ENCODE data around the gene RAB3GAP2. TPM values are rescaled to one million over a fixed set of nuclear protein-coding genes. Genes with fewer than 3 reads are reported as not detected.
"Not testable (repeated sequence)": the region's sequence is repeated elsewhere in the genome, so short reads cannot be mapped to it uniquely, and the experiment has no call there.

Gene RAB3GAP2, protein sequence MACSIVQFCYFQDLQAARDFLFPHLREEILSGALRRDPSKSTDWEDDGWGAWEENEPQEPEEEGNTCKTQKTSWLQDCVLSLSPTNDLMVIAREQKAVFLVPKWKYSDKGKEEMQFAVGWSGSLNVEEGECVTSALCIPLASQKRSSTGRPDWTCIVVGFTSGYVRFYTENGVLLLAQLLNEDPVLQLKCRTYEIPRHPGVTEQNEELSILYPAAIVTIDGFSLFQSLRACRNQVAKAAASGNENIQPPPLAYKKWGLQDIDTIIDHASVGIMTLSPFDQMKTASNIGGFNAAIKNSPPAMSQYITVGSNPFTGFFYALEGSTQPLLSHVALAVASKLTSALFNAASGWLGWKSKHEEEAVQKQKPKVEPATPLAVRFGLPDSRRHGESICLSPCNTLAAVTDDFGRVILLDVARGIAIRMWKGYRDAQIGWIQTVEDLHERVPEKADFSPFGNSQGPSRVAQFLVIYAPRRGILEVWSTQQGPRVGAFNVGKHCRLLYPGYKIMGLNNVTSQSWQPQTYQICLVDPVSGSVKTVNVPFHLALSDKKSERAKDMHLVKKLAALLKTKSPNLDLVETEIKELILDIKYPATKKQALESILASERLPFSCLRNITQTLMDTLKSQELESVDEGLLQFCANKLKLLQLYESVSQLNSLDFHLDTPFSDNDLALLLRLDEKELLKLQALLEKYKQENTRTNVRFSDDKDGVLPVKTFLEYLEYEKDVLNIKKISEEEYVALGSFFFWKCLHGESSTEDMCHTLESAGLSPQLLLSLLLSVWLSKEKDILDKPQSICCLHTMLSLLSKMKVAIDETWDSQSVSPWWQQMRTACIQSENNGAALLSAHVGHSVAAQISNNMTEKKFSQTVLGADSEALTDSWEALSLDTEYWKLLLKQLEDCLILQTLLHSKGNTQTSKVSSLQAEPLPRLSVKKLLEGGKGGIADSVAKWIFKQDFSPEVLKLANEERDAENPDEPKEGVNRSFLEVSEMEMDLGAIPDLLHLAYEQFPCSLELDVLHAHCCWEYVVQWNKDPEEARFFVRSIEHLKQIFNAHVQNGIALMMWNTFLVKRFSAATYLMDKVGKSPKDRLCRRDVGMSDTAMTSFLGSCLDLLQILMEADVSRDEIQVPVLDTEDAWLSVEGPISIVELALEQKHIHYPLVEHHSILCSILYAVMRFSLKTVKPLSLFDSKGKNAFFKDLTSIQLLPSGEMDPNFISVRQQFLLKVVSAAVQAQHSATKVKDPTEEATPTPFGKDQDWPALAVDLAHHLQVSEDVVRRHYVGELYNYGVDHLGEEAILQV (N-terminal part only)
- 48.8 TPM for total RNA-seq
- long read RNA-seq, partial matches to known transcripts: 16 of 25 reads
- long read RNA-seq, other reads (novel, unspliced or antisense): 9 of 25 reads

DNA sequence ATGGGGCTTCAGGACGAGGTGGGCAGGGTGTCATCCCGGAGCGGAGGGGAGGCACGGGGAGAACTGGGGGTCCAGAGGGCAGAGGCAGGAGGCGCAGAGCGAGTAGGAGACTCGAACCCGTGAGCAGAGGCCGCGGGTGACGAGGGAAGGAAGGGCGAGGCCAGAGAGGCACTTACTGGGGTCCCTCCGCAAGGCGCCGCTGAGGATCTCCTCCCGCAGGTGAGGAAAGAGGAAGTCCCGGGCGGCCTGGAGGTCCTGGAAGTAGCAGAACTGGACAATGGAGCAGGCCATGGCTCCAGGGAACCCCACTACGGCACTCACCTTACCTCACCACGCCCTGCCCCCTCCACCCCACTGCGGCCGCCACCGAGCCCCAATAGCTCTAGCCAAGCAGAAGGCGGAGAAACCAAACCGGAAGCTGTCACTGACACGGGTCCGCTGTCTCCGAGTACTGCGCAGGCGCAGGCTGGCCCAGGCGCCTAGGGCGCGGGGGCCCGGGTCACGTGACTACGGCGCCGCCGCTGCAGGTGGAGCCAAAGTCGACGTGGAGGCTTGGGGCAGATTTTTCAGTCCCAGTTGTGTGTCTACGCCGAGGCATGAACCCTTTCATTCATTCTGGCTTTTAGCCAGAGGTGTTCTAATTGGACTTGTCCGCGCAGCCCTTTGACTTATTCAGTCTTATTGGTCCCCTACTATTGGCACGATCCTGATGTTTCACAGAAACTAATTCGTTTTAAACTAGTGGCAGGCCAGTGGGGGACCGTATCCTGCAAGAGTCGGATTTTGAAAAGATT, at the start of gene RAB3GAP2:
Gene RAB3GAP2 (minus strand): TSS at position 407 of the 794 bp plus-strand sequence. CDS start 116 bp downstream, at position 291.
- DNase-seq (ENCODE audit: low spot score): peak; percentile 98

DNA sequence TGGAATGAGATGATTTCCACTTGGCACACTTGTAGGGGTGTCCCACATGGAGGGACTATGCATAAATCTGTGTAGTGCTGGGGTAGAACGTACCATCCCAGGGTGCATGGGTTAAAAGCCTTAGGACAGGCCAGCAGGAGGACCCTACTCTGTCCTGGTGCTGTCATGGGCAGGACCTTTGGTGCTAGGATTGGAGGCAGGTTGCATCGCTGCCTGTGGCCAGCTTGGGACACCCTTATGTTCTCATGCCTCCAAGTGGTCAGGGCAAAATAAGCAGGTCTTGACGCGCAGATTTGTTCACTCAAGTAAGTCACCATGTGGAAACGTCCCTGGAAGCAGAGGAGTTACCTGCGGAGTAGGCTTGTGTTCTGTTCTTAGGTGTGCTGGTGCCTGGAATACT, 49.5 kb upstream of the RAB3GAP2 start:
- no peak for DNase-seq (ENCODE audit: low spot score)

DNA sequence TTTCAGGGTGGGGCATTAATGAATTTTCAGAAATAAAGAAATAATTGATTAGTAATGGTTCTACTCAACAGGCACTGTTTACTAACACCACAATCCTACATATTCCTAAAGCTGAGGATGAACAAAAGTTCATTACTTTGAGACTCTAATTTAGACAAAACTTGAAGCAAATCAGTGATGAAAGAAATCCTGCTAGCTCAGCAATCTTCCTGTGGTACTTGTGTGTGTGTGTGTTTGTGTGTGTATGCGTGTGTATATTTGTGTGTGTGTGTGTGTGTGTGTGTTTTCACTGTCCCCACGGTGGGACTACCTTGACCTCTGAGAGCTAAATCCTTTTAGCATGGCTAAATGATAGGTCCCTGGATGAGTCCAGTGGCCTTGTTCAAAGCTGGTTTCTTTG, 48.5 kb upstream of the RAB3GAP2 start:
- DNase-seq (ENCODE audit: low spot score): no peak

DNA sequence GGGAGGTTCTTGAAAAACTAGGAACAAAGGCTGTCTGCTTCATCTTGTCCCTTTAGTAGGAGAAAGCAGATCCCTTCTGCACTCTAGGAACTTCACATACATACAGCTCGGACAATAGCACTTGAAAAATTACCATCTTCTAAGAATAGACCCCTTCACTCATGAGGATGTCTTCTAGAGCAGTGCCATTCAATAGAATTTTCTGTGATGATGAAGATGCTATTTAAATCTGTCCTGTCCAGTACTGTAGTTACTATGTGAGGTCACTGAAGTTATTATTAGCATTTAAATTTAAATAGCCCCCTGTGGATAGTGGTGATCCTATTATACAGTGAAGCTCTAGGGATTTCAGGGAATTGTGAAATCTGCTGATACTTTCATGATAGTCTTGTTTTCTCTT, 46.4 kb upstream of the RAB3GAP2 start:
- DNase-seq (ENCODE audit: low spot score): no peak

DNA sequence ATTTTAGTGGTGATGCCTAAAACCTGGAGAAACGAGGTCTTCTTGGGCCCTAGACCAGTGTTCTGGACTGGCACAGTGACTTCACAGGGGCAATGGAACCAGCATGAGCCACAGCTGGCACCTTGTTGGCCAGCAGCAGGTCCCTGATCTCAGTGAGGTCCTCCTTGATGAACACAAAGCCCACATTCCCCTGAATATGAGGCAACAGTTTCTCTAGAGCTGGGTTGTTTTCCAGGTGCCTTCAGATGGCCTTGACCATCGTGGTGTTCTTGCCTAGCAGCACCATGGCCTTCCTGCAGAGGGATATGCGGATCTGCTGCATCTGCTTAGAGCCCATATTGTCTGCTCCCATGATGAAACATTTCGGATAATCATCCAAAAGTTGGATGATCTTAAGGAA, 44.9 kb upstream of the RAB3GAP2 start:
- no peak for DNase-seq (ENCODE audit: low spot score)

DNA sequence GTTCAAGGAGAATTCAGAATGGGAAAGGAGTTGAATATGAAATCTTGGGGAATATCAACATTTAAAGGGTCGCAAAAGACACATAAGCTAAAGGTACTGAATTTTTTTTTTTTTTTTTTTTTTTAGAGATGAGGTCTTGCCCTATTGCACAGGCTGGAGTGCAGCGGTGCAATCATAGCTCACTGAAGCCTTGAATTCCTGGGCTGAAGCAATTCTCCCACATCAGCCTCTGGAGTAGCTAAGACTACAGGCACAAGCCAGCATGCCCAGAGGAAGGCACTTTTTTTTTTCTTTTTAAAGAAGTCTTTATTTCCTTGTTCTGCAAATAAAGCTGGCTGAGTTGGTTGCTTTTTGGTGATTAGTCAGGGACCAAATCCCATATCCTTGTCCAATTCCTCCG, 44.1 kb upstream of the RAB3GAP2 start:
- no peak for DNase-seq (ENCODE audit: low spot score)

DNA sequence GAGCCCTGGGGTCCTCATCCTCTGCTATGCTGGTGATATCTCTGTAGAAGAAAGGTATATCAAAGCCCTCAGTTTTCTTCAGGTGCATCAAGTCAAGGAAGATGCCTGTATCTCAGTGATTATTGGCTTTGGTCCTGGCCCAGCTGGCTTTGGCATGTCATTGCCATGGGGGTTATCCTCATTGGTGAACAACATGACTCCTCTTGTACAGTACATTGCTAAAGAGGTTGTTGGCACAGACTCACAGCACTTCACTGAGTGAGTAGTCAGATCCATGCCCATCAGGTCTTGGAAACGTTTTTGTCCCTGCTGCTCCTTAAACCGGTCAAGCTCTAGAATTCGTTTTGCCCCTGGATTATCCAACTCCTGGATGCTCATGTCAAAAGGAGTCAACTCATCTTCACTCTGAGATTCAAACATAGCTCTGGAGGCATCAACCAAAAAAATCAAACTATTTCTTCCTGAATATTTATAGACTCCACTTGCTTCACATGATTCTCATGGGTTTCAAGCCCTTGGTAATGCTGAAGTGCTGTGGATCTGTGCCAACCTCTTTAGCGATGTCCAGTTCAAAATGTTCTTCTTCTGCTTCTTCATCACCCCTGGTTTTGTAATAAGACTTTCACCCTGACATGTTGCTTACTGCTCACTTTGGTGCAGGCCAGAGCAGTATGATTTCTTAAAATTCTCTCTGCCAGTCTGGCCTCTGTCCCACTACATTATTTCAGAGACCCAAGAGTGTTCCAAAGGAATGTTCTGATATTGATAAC, 43.0 kb upstream of the RAB3GAP2 start:
- DNase-seq (ENCODE audit: low spot score): no peak

DNA sequence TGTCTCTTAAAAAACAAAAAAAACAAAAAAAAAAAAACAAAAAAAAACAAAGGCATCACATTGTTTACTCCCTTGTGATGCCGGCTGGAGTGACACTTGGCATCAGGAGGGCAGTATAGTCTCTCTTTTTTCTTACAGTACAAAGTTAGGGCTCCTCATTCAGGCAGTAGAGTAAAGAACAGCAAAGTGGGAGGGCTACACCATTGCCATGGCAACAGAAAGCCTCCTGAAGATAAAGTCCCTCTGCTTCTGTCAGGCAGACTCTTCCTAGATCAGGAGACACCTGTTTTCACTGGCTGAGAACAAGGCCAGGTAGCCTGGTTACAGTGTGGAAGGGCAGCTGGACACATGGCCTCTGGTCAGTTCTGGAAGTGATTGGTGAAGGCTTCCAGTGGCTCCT, 41.3 kb upstream of the RAB3GAP2 start:
- no peak for DNase-seq (ENCODE audit: low spot score)

DNA sequence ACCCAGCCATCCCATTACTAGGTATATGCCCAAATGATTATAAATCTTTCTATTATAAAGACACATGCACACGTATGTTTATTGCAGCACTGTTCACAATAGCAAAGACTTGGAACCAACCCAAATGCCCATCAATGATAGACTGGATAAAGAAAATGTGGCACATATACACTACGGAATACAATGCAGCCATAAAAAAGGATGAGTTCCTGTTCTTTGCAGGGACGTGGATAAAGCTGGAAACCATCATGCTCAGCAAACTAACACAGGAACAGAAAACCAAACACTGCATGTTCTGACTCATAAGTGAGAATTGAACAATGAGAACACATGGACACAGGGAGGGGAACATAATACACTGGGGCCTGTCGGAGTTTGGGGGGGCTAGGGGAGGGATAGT, 37.9 kb upstream of the RAB3GAP2 start:
- not testable (repeated sequence) for DNase-seq (ENCODE audit: low spot score)

DNA sequence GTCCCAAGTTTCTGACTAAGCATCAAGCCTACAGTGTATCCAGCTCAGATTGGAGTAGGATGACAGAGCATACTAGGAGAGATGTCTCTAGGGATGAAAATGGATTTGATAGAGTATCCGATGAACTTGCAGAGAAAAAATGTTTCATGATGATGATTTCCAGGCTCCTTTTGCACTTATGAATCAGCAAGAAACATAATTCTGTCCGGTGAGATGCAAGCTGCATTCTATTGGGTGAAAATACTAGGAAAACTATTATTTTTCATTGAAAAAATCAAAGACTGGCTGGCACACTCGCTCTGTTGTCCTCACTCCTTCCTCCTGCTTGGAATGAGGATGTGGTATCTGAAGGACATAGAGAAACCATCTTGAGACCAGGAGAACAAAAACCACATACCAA, 35.4 kb upstream of the RAB3GAP2 start:
- DNase-seq (ENCODE audit: low spot score): no peak

DNA sequence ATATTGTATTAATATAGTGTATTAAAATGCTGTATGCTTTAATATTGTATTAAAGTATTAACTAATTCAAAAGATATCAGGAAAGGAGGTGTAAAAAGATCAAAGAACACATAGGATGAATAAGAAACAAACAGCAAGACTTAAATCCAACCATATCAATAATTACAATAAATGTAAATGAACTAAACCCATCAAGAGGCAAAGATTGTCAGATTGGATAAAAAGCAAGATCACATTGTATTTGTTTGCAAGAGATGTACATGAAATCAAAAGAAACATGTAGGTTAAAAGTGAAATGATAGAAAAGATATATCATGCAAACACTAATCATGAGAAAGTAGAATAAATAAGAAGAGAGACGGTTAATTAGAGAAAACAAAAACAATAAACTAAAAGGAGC, 34.1 kb upstream of the RAB3GAP2 start:
- no peak for DNase-seq (ENCODE audit: low spot score)

DNA sequence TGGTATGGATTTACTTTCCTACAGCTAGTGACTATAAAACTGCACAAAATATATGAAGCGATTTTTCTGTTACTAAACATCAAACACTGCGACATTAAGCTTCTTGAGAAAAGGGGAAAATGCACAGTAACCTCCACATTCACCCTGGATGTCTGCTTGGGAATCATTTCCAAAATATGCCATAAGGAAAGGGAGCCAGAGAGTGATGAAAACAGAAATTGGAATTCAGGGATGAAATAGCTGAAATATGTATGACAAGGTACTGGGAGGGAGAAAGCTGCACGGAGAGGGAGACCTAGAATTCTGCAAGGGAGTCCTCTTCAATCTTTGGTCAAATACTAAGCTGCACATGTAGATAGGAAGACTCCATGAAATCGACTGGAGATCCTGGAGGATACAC, 31.6 kb upstream of the RAB3GAP2 start:
- no peak for DNase-seq (ENCODE audit: low spot score)

DNA sequence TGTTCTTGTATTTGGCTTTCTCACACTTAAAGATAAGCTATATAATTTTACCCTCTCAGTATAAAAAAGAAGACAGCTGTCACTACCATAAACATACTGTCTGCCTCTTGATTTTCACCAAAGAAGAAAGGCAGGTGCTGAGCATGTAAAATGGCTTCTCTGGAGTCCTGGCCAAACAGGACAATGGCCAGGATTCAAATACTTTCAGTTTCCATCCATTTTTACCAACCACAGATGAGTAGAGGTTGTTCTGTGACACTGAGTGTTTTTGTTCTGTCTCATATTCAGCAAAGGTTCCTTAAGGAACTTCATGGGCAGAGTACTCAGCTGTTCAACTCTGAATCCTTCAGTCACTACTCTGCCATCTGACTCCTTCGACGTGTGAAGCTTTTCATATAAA, 29.4 kb upstream of the RAB3GAP2 start:
- no peak for DNase-seq (ENCODE audit: low spot score)

DNA sequence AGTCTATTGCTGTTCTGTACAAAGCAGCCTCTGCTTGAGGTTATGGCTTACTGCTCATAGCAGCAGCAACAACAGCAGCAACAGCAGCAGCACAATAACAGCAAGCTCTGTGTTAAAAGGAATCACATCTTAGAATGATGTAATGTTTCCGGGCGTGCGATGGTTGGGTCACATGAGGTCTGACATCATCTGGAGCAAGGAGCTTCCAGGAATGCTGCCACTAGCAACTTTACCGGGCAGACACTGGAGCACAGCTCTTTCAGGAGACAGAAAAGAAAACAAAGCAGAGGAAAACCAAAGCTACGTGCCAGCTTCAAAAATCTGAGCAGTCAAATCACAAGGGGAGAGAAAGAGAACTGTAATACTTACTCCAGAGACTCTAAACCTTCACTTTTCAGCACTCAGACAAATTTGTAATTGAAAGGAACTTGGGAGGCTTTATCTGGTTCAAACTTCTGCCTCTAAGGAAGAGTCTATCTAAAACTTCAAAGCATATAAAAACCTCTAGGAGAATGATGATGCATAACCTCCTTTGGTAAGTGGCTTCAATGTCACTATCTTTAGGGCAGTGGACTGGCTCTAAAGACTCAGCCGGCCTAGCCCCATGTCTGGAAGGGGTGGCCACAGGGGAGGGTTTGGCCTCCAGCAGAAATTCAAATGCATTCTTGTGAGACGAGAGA, 28.3 kb upstream of the RAB3GAP2 start:
- DNase-seq (ENCODE audit: low spot score): no peak

DNA sequence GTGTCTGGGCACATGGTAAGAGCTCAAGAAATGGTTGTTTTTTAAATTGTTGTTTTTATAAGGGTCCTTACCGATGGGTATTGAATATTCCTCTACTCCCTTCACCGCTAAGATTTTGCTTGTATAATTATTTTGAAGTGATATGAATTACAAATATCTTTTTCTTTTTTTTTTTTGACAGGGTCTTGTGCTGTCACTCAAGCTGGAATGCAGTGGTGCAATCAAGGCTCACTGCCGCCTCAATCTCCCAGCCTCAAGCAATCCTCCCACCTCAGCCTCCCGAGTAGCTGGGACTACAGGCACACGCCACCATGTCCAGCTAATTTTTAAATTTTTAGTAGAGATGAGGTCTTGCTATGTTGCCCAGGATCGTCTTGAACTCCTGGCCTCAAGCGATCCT, 27.1 kb upstream of the RAB3GAP2 start:
- no peak for DNase-seq (ENCODE audit: low spot score)

DNA sequence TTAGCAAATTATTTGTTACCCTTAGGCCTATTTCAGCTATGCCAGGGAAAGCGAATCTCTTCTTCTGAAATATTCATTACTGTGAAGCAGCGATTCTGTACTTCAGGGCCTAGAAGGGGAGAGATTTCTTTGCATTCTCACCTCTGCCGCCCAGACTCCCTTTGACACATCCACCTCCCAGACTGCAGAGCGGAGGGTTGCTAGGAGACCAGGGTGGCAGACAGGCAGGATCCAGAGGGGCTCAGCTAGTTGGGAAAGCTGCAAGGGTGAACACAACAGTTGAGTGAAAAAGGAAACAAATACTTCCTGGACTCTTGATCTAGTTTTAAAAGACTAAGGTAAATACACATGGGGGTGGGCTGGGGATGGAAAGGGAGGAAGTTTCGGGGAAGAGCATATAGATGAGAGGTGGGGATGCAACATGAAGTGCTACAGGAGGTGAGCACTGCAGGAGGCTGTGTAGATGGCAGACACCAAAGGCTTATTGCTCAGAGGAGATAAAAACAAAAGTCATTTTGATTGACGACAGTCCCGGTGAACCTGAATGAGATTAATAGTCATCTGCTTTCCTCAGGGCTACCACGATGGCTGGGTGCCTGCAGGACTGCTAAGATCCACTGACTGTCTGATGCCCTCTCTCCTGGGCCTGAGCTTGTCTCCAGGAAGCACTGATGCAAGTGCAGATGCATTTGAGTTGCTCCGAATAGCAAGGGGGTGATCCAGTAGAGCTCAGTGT, 26.4 kb upstream of the RAB3GAP2 start:
- DNase-seq (ENCODE audit: low spot score): no peak

DNA sequence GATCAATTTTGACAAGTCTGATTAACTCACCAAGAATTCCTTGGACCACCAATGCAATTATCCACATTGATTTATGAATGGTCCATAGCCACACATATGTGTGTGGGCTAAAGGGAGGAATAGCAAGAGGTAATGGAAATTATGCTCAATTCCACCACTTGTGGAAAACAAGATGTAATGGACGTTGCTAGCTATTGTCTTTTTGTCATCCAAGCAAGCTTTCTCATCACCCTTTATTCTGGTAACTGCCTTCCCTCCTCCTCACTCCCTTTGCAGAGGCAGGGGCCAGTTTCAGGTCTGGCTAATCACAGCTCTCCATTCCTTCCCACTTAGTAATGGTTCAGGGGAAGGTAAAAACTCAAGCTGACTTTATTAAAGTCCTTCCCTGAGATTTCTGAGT, 24.7 kb upstream of the RAB3GAP2 start:
- no peak for DNase-seq (ENCODE audit: low spot score)

DNA sequence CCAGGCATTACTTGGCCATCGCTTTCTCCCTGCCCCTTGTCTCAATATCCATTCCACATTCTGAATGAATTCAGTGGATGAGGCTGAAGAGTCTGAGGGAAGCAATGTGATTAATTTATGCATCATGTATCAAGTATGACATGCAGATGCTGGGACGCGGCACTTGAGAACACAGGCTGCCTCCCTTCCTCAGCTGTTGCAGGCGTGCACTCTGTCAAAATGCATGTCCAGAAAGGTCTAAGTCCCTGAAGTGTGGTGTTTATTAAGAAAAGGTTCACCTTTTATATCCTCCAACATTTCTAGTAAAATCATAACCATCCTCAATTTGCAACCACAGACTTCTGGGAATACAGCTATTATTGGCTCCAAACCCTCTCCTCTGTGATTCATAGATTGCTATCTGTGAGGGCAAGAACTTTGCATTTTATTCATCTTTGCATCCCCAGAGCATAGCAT, 22.6 kb upstream of the RAB3GAP2 start:
- DNase-seq (ENCODE audit: low spot score): no peak

Measured in mesenteric fat pad (tissue), 1 donor.